Limb (tissue), 2 donors: ENCODE data around the gene PPFIA2.

ENCODE experiments used
- DNase-seq, 2 donors: peaks; one replicate each; pipeline ENCODE4 v3.0.0-alpha.2; 2016; ENCODE audit errors: extremely low spot score in 2 of 2

Gene PPFIA2

GRCh38 chr12:81354327-81354932 lies 404.7 kb downstream of the PPFIA2 start:
- DNase-seq = no peak

- no peak for DNase-seq
Measured at GRCh38 chr12:81350309-81350708, 408.8 kb downstream of the PPFIA2 start.

GRCh38 chr12:81347404-81347803 lies 411.7 kb downstream of the PPFIA2 start:
- no peak for DNase-seq

- DNase-seq = no peak
Measured at GRCh38 chr12:81340910-81341309, 418.2 kb downstream of the PPFIA2 start.

- DNase-seq = no peak
Measured at GRCh38 chr12:81339071-81339470, 420.1 kb downstream of the PPFIA2 start.

GRCh38 chr12:81337886-81338285 lies 421.3 kb downstream of the PPFIA2 start:
- no peak for DNase-seq

GRCh38 chr12:81333812-81334211 lies 425.3 kb downstream of the PPFIA2 start:
- DNase-seq = no peak

GRCh38 chr12:81332054-81332453 lies 427.1 kb downstream of the PPFIA2 start:
- no peak for DNase-seq

GRCh38 chr12:81330480-81330879 lies 428.7 kb downstream of the PPFIA2 start:
- DNase-seq = no peak

GRCh38 chr12:81329085-81329484 lies 430.1 kb downstream of the PPFIA2 start:
- DNase-seq = no peak

- DNase-seq = no peak
Measured at GRCh38 chr12:81327425-81327824, 431.7 kb downstream of the PPFIA2 start.

- no peak for DNase-seq
Measured at GRCh38 chr12:81325086-81325485, 434.1 kb downstream of the PPFIA2 start.

GRCh38 chr12:81314903-81315531 lies 444.1 kb downstream of the PPFIA2 start:
- DNase-seq = no peak

GRCh38 chr12:81303935-81304334 lies 455.2 kb downstream of the PPFIA2 start:
- no peak for DNase-seq

GRCh38 chr12:81300454-81300853 lies 458.7 kb downstream of the PPFIA2 start:
- DNase-seq = no peak

- DNase-seq = no peak
Measured at GRCh38 chr12:81297601-81298000, 461.5 kb downstream of the PPFIA2 start.

- DNase-seq = no peak
Measured at GRCh38 chr12:81296556-81297305, 462.4 kb downstream of the PPFIA2 start.

GRCh38 chr12:81295251-81295650 lies 463.9 kb downstream of the PPFIA2 start:
- no peak for DNase-seq

- DNase-seq = no peak
Measured at GRCh38 chr12:81294325-81295190, 464.6 kb downstream of the PPFIA2 start.

- no peak for DNase-seq
Measured at GRCh38 chr12:81288651-81289050, 470.5 kb downstream of the PPFIA2 start.

GRCh38 chr12:81284137-81284536 lies 475.0 kb downstream of the PPFIA2 start:
- DNase-seq = no peak
